ENCODE results near the gene MEGF6. TPM values are rescaled to one million over a fixed set of nuclear protein-coding genes. Genes with fewer than 3 reads are reported as not detected.
"Not testable (repeated sequence)": the region's sequence is repeated elsewhere in the genome, so short reads cannot be mapped to it uniquely, and the experiment has no call there.

MEGF6 gene
- total RNA-seq, 1 donor from 2014 or later, result 6.4 TPM

DNA sequence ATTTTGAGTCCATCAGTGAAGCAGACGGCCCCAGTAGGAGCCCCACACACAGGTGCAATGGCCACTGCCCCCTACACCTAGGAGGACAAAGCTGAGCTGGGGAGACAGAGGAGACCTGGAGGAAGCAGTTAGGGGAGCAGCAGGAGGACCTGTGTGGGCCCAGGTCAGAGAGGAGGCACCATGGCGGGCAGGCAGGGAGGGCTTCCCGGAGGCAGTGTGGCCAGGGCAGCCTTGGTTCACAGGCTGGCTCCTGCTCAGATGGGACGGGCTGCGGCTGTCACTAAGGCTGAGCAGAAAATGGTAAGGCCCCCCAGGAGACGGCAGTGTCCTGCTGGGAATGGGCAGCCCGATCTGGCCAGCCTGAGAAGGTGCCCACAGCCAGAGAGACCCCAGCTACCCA lies 15.4 kb downstream of the MEGF6 start:
- no peak for DNase-seq

DNA sequence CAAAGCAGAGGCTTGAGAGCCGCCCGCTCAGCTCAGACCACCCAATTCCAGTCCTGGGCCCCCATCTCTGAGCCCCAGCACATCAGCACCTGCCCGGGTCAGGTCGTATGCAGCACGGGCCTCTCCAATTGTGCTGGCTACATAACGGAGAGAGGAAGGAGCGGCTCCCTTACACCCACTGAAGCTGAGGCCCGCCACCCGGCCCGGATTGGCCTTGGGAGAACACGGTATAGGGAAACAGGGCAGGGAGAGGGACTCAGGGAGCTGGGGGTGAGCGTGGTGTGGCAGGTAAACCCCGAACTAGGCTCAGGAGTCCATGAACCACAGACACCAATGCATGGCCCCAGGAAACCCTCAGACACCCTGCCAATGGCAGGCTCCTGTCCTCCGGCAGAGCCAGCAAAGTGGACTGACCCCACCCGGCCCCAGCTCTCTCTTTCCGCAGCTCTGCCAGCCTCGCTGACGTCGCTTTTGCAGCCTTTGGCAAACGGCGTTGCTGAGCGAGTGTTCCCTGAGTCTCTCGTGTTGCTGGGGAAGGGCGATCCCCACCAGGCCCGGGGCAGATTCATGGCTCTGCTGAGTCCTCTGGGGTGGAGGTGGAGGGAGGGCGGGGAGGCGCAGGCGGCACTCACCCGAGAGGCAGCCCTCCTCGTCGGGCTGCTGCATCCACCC lies 16.5 kb downstream of the MEGF6 start:
- DNase-seq, result no peak

DNA sequence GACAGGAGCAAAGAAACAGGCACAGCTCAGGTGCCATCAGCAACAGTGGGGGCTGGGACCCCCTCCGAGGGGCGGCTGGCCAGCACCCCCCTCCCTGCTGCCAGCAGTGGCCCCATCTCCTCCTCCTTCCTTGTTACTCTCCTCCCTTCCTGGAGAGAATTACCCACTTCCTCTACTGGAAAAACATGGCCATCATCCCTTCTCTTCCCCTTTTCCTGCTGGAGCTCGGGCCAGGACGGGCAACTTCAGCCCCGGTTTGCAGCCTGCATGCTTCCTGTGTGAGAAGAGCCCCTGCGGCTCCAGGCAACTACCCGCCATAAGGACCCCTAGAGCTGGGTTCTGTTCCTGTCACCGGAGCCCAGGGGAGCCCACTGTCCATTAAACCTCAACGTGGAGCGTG lies 17.6 kb downstream of the MEGF6 start:
- DNase-seq, result no peak

DNA sequence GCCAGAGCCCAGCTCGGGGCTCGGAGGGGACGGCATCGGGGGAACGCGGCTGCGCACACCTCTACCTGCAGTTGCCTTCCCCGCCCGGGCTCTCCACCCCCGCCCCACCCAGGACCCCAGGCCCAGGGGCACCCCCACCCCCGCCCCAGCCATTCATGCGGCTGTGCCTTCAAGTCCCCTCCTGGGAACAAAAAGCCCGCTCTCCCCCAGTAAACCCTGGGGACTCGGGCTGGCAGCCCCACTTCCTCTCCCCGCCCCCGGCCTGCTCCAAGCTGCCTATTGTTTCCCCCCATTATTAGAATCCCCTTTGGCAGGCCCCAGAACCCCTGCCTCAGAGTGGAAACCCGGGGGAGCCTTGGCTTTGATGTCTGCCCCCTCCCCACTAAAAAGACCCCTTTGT lies 18.0 kb downstream of the MEGF6 start:
- DNase-seq, result no peak

DNA sequence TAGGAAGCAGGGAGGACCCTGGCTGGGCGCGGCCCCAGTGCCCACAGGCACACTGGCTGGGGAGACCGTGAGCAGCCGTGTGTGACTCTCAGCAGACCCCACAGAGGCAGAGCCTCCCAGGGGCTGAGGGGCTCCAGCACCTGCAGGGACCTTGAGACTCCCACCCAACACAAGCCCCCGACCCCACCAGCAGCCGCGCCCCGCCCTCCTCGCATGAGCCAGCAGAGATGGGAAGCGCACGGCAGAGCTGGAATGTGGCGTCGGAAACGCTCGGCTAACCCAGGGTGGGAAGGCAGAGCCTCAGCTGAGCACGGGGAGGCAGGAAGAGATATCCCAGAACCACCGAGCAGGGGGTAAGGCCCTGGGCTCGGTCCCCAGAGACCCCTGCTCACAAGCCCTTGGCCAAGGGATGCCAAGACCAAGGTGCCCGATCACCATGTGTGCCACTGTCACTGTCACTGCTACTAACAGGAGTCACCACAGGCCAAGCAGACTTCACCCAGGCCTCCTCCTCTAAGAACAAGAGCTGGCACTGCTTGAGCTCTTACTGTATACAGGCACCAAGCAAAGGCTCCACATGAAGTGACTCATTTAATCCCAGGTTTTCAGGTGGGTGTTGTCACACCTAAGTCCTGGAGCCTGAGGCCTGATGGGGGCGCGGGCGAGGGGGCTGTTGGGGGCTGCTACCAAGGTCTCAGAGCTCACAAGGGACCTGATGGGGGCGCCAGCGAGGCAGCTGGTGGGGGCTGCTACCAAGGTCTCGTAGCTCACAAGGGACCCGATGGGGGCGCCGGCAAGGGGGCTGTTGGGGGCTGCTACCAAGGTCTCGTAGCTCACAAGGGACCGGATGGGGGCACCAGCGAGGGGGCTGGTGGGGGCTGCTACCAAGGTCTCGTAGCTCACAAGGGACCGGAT lies 20.1 kb downstream of the MEGF6 start:
- no peak for DNase-seq

DNA sequence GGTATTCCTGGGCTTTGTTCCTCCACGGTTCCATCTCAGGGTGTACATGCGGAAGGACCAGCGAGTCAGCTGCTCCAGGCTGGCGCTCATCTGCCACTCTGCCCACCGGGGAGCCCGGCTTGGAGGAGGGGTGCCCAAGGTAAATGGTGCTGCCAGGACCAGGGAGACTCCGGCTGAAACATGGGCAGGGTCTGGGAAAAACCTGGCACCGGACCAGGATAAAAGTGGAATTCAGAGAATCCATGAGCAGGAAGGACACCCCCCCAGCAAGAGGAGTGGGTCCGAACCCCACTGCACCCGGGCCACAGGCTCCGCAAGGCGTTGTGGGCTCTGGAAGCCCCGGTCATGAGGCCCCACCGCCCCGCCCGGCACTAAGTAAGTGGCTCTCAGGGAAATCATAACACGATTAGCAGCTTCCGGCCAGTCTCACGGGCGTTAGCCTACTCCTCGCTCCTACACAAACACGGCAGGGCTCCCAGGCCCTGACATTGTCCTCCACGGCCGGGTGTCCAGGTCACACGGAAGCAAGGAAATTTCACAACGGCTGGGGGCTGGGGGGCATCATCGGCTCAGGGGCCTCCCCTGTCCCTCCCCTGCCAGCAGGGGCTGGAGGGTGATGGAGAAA lies 21.1 kb downstream of the MEGF6 start:
- DNase-seq, result no peak

DNA sequence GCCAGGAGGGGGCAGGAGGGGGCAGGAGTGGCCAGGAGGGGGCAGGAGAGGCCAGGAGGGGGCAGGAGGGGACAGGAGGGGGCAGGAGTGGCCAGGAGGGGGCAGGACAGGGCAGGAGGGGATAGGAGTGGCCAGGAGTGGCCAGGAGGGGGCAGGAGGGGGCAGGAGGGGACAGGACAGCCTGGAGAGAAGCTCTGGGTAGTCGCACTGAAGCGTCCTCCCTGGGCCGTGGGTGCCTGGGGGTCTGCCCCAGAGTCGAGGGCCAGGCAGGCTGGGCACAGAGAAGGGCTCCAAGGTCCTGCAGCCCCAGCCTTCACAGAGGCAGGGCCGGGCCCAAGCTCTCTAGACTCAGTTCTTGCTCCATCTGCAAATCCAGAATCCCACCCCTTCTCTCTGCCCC lies 22.9 kb downstream of the MEGF6 start:
- DNase-seq, result no peak

DNA sequence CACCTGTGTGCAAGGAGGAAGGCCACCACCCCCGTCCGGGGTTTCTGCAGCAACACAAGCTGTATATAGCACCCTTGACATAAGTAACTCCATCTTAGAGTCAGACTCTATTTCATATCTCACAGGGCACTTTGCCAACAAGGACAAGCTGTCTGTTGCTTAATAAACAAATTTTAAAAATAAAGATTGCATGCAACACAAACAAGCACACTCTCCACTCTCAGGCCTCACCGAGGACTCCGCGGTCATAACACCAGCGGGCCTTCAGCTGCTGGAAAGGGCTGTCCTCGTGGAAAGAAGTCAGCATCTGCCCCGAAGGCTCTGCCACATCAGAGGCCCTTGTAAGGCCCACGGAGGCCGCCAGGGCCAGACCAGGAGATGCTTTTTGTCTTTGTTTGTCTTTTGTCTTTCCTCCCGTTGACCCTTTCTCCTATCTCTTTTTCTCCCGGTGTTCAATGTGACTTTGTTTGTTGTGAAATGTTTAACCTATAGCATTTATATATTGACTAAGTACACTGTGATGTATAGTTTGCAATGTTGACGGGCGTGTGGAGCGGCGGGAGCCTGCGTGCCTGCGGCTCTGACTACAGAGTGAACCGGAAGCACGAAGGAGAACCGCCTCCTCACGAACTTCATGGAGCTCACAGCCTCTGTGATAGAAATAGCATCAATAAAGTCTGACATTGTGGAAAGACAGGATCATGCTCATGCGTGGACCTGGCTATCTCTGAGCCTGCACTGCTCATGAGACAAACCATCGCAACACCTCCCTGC lies 24.1 kb downstream of the MEGF6 start:
- no peak for DNase-seq

DNA sequence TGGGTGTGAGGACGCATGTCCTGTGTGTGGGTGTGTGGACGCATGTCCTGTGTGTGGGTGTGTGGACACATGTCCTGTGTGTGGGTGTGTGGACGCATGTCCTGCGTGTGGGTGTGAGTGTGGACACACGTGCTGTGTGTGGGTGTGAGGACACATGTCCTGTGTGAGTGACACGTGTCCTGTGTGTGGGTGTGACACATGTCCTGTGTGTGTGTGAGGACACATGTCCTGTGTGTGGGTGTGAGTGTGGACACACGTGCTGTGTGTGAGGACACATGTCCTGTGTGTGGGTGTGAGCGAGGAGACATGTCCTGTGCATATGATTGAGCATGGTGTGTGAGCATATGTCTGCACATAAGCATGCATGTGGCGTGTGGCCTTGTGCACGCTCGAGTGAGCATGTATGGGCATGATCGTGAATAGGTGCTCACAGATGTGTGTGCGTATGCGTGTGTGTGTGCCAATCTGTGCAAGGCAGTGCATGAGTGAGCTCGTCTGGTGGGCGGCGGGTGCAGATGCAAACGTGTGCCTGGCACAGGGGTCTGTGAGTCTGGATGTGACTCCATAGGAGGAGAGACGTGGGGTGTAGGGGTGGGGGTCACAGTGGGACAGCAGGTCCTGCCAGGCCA lies 25.3 kb downstream of the MEGF6 start:
- no peak for DNase-seq

DNA sequence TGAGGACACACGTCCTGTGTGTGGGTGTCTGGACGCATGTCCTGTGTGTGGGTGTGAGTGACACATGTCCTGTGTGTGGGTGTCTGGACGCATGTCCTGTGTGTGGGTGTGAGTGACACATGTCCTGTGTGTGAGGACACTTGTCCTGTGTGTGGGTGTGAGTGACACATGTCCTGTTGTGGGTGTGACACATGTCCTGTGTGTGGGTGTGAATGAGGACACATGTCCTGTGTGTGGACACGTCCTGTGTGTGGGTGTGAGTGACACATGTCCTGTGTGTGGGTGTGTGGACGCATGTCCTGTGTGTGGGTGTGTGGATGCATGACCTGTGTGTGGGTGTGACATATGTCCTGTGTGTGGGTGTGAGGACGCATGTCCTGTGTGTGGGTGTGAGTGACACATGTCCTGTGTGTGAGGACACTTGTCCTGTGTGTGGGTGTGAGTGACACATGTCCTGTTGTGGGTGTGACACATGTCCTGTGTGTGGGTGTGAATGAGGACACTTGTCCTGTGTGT lies 25.9 kb downstream of the MEGF6 start:
- not testable (repeated sequence) for DNase-seq

DNA sequence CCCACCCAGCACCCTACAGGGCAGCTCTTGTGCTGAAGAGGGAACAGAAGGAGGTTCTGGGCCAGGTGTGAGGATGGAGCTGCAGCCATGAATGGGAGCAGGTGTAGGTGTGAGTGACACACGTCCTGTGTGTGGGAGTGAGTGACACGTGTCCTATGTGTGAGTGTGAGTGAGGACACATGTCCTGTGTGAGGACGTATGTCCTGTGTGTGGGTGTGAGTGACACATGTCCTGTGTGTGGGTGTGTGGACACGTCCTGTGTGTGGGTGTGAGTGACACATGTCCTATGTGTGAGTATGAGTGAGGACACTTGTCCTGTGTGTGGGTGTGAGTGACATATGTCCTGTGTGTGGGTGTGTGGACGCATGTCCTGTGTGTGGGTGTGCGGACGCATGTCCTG lies 26.4 kb downstream of the MEGF6 start:
- DNase-seq, result no peak

DNA sequence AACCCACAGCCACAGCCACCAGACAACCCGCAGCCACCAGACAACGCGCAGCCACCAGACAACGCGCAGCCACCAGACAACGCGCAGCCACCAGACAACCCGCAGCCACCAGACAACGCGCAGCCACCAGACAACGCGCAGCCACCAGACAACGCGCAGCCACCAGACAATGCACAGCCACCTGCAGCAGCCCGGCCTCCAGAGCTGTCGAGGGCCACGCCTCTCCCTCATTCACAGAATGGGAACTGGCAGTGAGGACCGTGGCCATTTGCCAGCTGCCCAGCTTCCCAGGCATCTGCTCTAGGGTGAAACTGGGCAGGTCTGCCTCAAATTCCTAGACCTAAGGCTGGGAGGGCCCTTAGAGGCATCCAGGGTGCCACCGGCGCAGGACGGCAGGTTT lies 27.6 kb downstream of the MEGF6 start:
- not testable (repeated sequence) for DNase-seq

DNA sequence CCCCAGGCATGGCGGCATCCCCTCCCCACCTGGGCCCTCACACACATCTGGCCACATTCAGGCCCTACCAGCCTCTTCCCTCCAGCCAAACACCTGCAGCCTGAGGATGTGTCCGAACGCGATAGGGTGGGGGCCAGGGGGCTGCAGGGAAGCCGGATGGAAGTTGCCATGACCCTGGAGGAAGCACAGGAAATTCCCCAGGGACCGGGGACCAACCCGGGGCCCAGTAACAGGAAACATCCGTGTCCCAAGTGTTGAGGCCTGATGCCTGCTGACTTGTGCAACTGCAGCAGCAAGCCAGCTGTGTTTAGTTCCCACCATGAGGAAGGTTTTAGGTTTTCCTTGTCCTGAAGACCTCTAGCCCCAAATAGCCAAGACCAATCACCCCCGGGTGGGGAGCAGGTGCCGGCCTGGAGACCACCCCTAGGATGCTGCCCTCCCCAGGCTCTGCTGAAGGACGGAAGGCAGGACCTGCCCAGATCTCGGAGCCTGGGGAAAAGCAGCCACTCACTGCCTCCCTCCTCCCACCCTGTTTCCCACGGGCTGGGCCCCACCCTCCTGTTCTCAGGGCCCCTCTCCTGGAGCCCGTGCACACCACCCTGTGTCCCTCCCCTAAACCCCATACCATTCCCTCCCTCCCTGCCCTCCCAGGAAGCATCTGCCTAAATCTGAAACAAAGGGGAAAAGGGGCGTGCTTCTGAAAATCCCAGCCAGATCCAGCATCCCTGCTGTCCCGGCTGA lies 29.8 kb downstream of the MEGF6 start:
- DNase-seq, result no peak

DNA sequence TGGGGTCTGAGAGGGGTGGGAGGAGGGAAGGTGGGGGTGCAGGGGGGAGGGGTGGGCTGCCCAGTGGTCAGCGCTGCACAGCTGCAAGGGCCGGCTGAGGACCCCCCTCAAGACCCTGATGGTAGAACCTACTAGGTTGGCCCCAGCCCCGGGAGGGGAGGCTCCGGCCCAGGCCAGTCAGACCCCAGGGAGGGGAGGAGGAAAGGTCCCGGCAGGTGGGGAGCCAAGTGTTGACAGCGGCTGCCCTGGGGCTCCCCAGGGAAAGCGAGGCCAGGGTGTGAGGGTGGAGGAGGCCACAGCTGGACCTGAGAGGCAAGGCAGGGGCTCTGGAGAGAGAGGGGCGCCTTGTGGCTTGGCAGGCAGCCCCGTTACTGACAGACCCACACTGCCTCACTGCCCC lies 31.1 kb downstream of the MEGF6 start:
- DNase-seq, result no peak

DNA sequence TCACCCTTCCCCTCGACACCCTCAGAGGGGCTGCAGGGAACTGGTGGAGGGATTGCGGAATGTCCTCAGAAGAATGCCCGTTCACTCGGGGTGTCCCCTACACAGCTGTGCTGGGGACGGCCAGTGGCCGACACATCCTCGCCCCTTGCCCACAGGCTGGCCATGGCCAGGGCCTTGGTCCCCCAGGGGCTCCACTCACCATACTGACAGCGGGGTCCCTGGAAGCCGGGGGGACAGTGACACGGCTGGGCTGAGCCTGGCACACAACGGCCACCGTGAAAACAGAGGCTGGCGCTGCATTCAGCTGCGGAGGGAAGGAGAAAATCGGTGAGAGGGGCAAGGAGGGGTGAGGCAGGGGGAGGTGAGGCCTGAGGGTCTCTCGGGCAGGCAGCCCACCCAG lies 31.7 kb downstream of the MEGF6 start:
- no peak for DNase-seq

DNA sequence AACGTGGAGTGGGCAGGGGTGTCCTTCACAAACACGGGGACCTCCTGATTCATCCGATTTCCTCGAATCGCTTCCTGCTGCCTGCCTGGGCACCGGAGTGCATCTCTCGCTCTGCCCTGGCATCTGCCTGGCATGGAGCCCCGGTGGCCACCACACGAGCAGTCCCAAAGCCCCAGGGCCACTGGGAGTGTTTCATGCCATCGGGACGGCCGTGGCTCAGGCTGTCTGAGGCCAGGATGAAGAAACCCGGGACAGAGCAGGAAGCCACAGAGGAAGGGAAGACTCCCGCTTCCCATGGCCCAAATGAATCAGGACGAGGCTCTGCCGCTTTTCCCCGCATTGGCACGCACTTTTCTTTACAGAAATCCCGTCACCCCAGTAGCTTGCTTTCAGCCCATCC lies 32.4 kb downstream of the MEGF6 start:
- no peak for DNase-seq

DNA sequence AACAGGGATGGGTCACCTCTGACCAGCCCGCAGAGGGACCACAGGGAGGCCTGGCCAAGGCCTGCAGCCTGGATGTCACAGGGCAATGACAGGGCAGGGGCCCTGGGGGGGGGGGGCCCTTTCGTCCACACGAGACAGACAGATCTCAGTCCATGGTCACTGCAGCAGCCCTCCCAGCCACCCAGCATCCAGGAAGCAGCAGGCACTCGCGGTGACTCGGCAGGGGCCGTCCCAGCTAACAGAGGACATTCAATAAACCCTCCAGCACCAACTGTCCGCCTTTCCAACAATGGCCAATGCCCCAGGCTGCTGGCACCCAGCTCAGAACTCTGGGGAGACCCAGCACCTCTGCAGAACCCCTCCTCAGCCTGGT lies 32.9 kb downstream of the MEGF6 start:
- no peak for DNase-seq

DNA sequence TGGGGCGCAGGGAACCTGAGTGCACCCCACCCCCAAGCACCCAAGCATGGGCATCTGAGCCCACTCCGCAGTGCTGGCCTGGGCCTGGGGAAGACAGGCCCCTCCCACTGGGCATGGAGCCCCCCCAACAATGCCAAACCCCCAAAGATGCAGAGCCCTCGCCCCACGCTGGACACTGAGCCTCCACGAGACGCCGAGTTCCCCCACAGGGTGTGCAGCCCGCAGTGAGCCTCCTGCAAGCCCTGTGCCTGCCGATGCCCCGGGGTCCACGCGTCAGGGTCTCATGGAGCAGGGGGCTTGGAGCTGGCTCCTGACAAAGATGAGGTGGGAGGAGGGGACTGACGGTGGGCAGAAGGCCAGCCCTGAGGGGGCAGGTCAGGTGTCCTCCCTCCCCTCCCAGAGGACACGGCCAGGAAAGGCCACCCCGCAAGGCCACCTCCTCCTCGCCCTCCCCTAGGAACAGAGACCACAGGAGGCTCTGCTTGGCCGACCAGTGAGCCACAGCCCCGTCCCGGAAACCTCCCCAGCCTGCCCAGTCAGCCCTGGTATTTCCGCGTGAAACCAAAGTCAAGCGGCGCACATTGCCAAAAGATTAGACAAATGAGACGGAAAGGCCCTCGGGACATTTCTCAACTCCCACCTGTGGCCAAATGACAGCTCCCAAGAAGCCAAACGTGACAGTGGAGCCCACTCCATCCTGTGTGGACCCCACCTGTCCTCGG lies 33.4 kb downstream of the MEGF6 start:
- no peak for DNase-seq

DNA sequence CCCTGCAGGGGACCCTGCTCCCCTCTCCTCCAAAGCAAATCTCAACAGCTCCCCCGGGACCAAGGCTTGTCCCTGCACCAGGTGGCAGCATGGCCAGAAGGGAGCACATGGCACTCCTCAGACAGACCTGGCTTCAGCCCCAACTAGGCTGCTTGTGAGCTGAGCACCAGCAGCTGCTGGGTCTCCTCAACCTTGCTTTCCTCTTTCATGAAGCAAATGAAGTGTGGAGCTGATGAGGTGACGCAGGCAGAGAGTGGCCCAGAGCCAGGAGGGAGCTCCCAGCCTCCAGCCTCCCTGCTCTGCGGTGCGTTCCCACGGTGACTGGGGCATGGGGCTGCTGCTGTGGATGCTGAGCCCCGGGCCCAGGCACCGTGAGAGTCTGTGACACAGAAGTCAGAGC lies 34.0 kb downstream of the MEGF6 start:
- DNase-seq, result no peak

DNA sequence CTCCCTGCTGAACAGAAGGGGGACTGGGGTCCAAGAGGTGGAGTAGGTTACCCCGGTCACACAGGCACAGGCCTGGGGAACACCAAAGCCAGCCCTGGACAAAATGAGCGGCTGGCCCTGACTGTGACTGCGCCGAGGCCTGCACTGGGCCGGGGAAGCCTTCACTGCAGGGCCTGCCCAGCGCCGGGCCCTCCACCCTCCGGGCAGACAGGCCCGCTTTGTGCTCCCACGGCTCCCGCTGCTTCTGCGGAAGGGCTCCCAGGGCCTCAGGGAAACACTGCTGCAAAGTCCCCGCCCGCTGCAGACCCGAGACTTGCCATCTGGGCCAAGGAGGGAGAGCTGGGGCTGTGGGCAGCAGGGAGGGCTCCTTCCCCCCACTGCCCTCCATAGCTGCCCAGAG lies 35.3 kb downstream of the MEGF6 start:
- DNase-seq, result no peak

DNA sequence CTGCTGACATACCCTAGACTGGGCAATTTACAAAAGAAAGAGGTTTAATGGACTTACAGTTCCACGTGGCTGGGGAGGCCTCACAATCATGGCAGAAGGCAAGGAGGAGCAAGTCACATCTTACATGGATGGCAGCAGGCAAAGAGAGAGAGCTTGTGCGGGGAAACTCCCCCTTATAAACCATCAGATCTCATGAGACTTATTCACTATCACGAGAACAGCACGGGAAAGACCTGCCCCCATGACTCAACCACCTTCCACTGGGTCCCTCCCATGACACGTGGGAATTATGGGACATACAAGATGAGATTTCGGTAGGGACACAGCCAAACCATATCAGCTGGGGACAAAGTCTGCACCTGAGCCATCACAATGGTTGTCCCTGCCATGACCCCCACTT lies 35.8 kb downstream of the MEGF6 start:
- DNase-seq, result not testable (repeated sequence)

Data from occipital lobe (tissue), 2 donors.